Glomerular visceral epithelial cell (primary cell): Measurements from ENCODE around the gene LYSMD1.
"Not testable (repeated sequence)": the region's sequence is repeated elsewhere in the genome, so short reads cannot be mapped to it uniquely, and the experiment has no call there.

Experiments used
- DNase-seq: peaks from one replicate; pipeline ENCODE4 v3.0.0-alpha.2; 2016; ENCODE audit errors: extremely low spot score

The LYSMD1 gene

GRCh38 chr1:151165738-151166504 lies at the start of gene LYSMD1, which contains the start of gene SCNM1:
LYSMD1 (minus strand) TSS chr1:151165902; CDS start chr1:151165258, 644 bp downstream.
SCNM1 (plus strand) TSS chr1:151166144; CDS start chr1:151166153, 9 bp downstream.
- DNase-seq = peak; percentile 99

- no peak for DNase-seq
Observed at GRCh38 chr1:151213560-151213959, 47.9 kb upstream of the LYSMD1 start.

GRCh38 chr1:151211972-151212705 lies 46.4 kb upstream of the LYSMD1 start:
- no peak for DNase-seq

GRCh38 chr1:151210830-151211229 lies 45.1 kb upstream of the LYSMD1 start:
- no peak for DNase-seq

- DNase-seq = not testable (repeated sequence)
Observed at GRCh38 chr1:151205381-151205965, 39.8 kb upstream of the LYSMD1 start.

GRCh38 chr1:151199873-151200581 lies 34.3 kb upstream of the LYSMD1 start:
- DNase-seq = peak; percentile 93

- peak; percentile 99 for DNase-seq
Observed at GRCh38 chr1:151198254-151199127, 32.8 kb upstream of the LYSMD1 start, which contains the start of gene PIP5K1A. PIP5K1A (plus strand) TSS chr1:151198552; CDS start chr1:151198997, 445 bp downstream.

GRCh38 chr1:151197863-151198253 lies 32.2 kb upstream of the LYSMD1 start:
- DNase-seq = no peak

- DNase-seq = peak; percentile 88
Observed at GRCh38 chr1:151196292-151196800, 30.6 kb upstream of the LYSMD1 start.

GRCh38 chr1:151194894-151195594 lies 29.3 kb upstream of the LYSMD1 start:
- DNase-seq = peak; percentile 91

- no peak for DNase-seq
Observed at GRCh38 chr1:151193856-151194255, 28.2 kb upstream of the LYSMD1 start.

GRCh38 chr1:151193304-151193703 lies 27.6 kb upstream of the LYSMD1 start:
- no peak for DNase-seq

GRCh38 chr1:151192047-151192446 lies 26.3 kb upstream of the LYSMD1 start:
- no peak for DNase-seq

GRCh38 chr1:151189637-151190445 lies 24.1 kb upstream of the LYSMD1 start, which contains the start of gene VPS72:
VPS72 (minus strand) TSS chr1:151190197; CDS start chr1:151190121, 76 bp downstream.
- DNase-seq = peak; percentile 88

GRCh38 chr1:151188667-151189066 lies 23.0 kb upstream of the LYSMD1 start:
- DNase-seq = not testable (repeated sequence)

- DNase-seq = no peak
Observed at GRCh38 chr1:151187205-151187604, 21.5 kb upstream of the LYSMD1 start.

GRCh38 chr1:151184211-151184610 lies 18.5 kb upstream of the LYSMD1 start:
- DNase-seq = no peak

GRCh38 chr1:151176514-151177045 lies 10.9 kb upstream of the LYSMD1 start:
- no peak for DNase-seq

GRCh38 chr1:151175863-151176262 lies 10.2 kb upstream of the LYSMD1 start, which contains the start of gene TMOD4:
TMOD4 (minus strand) TSS chr1:151175981; CDS start chr1:151174875, 1,106 bp downstream.
- DNase-seq = no peak
